B cell (primary cell): ENCODE measurements around the gene KRT80. TPM values are rescaled to one million over a fixed set of nuclear protein-coding genes. Genes with fewer than 3 reads are reported as not detected.

Source experiments
- ATAC-seq: fragments of 200-7000 bp; cut with Tn5 transposase; one replicate; pipeline ENCODE4 v1.10.0; 2021; ENCODE audit warnings: low read depth, mild to moderate bottlenecking, moderate number of reproducible peaks, moderate library complexity
- CTCF ChIA-PET: fragments of 350-600 bp; sonication (Branson Sonifier 250); formaldehyde crosslinking; loops from one replicate; lab custom pipeline; 2021; ENCODE audit warnings: antibody characterized with exemption, inconsistent platforms; lab: Charles Lee
- POLR2A ChIA-PET: fragments of 350-600 bp; sonication (Branson Sonifier 250); formaldehyde crosslinking; loops from one replicate; lab custom pipeline; 2021; ENCODE audit warnings: antibody characterized with exemption; lab: Charles Lee
- DNase-seq: peaks from one replicate; pipeline ENCODE4 v3.0.0; 2013
- H2AFZ ChIP-seq: 2 replicates; pipeline ENCODE4 v1.6.1; 2012; ENCODE audit warnings: mild to moderate bottlenecking, low read depth, low read length; ENCODE audit not compliant: insufficient read depth, poor library complexity, severe bottlenecking
- H3K27ac ChIP-seq, 2 donors: 1 replicate in 1 of 2; 2 replicates in 1 of 2; pipeline ENCODE4 v1.5.1; 2012 to 2013; ENCODE audit warnings: low read length in 2 of 2, mild to moderate bottlenecking in 2 of 2, moderate library complexity in 1 of 2
- H3K27me3 ChIP-seq, 4 experiments: fragments of 200-600 bp in 1 of 4; sonication (generic) in 1 of 4; replicated peaks in 1 of 4; 1 replicate in 2 of 4; 2 replicates in 2 of 4; pipeline versions ENCODE4 v1.6.1 to v1.7.0; 2013 to 2016; ENCODE audit warnings: low read length in 3 of 4, mild to moderate bottlenecking in 2 of 4, mixed read lengths in 1 of 4, moderate library complexity in 1 of 4; ENCODE audit not compliant: insufficient read depth in 4 of 4, control insufficient read depth in 3 of 4; ENCODE audit errors: control extremely low read depth in 1 of 4
- H3K36me3 ChIP-seq, 2 experiments: replicated peaks in 1 of 2; 1 replicate in 1 of 2; 2 replicates in 1 of 2; pipeline versions ENCODE4 v1.6.1 to v1.7.1; 2013; ENCODE audit warnings: low read length in 1 of 2; ENCODE audit not compliant: insufficient read depth in 2 of 2, control insufficient read depth in 1 of 2; ENCODE audit errors: control extremely low read depth in 1 of 2, extremely low read depth in 1 of 2
- H3K4me1 ChIP-seq, 2 donors: fragments of 200-600 bp in 1 of 2; sonication (generic) in 1 of 2; 1 replicate in 1 of 2; 2 replicates in 1 of 2; pipeline versions ENCODE4 v1.5.1 to v1.6.1; 2013 to 2017; ENCODE audit warnings: low read length in 2 of 2; ENCODE audit not compliant: control insufficient read depth in 2 of 2, insufficient read depth in 2 of 2
- H3K4me2 ChIP-seq: replicated peaks from 2 replicates; pipeline ENCODE3; 2012; ENCODE audit warnings: mild to moderate bottlenecking, low read depth, low read length; ENCODE audit not compliant: poor library complexity, severe bottlenecking
- H3K4me3 ChIP-seq, 5 experiments: fragments of 200-600 bp in 1 of 5; sonication (generic) in 1 of 5; 1 replicate in 3 of 5; 2 replicates in 2 of 5; pipeline versions ENCODE4 v1.5.1 to v1.7.0; 2011 to 2016; ENCODE audit warnings: low read length in 4 of 5, mild to moderate bottlenecking in 4 of 5, low read depth in 2 of 5, control low read depth in 1 of 5, moderate library complexity in 1 of 5; ENCODE audit not compliant: insufficient read depth in 1 of 5; ENCODE audit errors: control extremely low read depth in 1 of 5, extremely low read depth in 1 of 5
- H3K79me2 ChIP-seq: fragments of 200-600 bp; sonication (generic); one replicate; pipeline ENCODE4 v1.6.0; 2016; ENCODE audit warnings: low read length; ENCODE audit not compliant: control insufficient read depth, insufficient read depth
- H3K9ac ChIP-seq: fragments of 200-600 bp; sonication (generic); 2 replicates; pipeline ENCODE4 v1.6.1; 2017; ENCODE audit warnings: mild to moderate bottlenecking, low read length, moderate library complexity
- H3K9me3 ChIP-seq, 3 donors: one replicate each; pipeline versions ENCODE4 v1.6.1 to v1.7.1; 2013; ENCODE audit warnings: low read length in 2 of 3; ENCODE audit not compliant: control insufficient read depth in 2 of 3, insufficient read depth in 1 of 3; ENCODE audit errors: control extremely low read depth in 1 of 3
- H4K20me1 ChIP-seq: 2 replicates; pipeline ENCODE4 v1.6.0; 2012; ENCODE audit warnings: mild to moderate bottlenecking, low read length; ENCODE audit not compliant: insufficient read depth, control insufficient read depth, poor library complexity, severe bottlenecking
- H3K27ac Mint-ChIP-seq: one replicate; pipeline ENCODE4 v1.8.0; 2021; ENCODE audit warnings: mixed read lengths
- H3K27me3 Mint-ChIP-seq: one replicate; pipeline ENCODE4 v1.8.0; 2021; ENCODE audit warnings: mixed read lengths
- H3K4me1 Mint-ChIP-seq: one replicate; pipeline ENCODE4 v1.8.0; 2021; ENCODE audit warnings: mixed read lengths
- H3K4me3 Mint-ChIP-seq: one replicate; pipeline ENCODE4 v1.8.0; 2021; ENCODE audit warnings: mixed read lengths
- H3K9me3 Mint-ChIP-seq: one replicate; pipeline ENCODE4 v1.8.0; 2022; ENCODE audit warnings: mixed read lengths; ENCODE audit not compliant: insufficient read depth
- CTCF ChIP-seq: fragments of 200-600 bp; IDR thresholded peaks from one replicate; pipeline ENCODE4 v1.8.0; 2022; ENCODE audit warnings: antibody characterized with exemption, mild to moderate bottlenecking
- EZH2 ChIP-seq: IDR thresholded peaks from 2 replicates; pipeline ENCODE4 v1.6.1; 2012; ENCODE audit warnings: borderline replicate concordance, low read depth, mild to moderate bottlenecking, moderate library complexity, low read length; ENCODE audit not compliant: insufficient read depth, poor library complexity, severe bottlenecking
- WGBS: methylation state at CpG from one replicate; pipeline ENCODE4 v1.1.5; 2013; ENCODE audit warnings: missing lambda C conversion rate; ENCODE audit not compliant: insufficient coverage; 5-methylcytosine and 5-hydroxymethylcytosine counted together
- intact Hi-C: fragments of 100-400 bp; cut with micrococcal nuclease; formaldehyde crosslinking; loops from one replicate; pipeline ENCODE4 v1.10.0; 2022
- polyA plus RNA-seq: library from polyadenylated mRNA; depleted of rRNA; stranded (reverse); fragments of >200 nt; gene quantifications from 2 replicates; pipeline ENCODE4 v1.2.3, GENCODE V29; 2012
- total RNA-seq, 2 donors: library from RNA; stranded (reverse); fragments of 120-200 nt in 1 of 2; gene quantifications; 1 replicate in 1 of 2; 2 replicates in 1 of 2; pipeline versions ENCODE4 v1.2.3 to v1.2.4, GENCODE V29; 2013 to 2022

KRT80 gene
- total and polyA plus RNA-seq, 2 donors (not counting 1 experiment from before 2014, with no cell fraction given), result not detected

- Mint-ChIP-seq H3K4me1 (no peaks in the 10 kb centered on the region), H3K4me3 (no peak overlapping the region), H3K27ac (no peak overlapping the region), H3K27me3 (peaks cover 29% of the 10 kb centered on the region), H3K9me3 (no peaks in the 10 kb centered on the region)
- Histone ChIP-seq H3K9ac (no peak overlapping the region), H3K4me3 (no peak overlapping the region), H3K4me2 (no peak overlapping the region), H3K27me3 (no peaks in the 10 kb centered on the region), H3K4me1 (no peaks in the 10 kb centered on the region), H4K20me1 (no peaks in the 10 kb centered on the region), H3K79me2 (no peaks in the 10 kb centered on the region), H3K9me3 (no peaks in the 10 kb centered on the region), H3K36me3 (no peaks in the 10 kb centered on the region), H2AFZ (no peak overlapping the region), H3K27ac (no peak overlapping the region)
- WGBS, result 33% methylated on average over 6 of the region's 6 CpGs
- TF ChIP-seq CTCF, result no peak
- ATAC-seq (no peak), DNase-seq (no peak)
- CTCF ChIA-PET, result no interaction called here
- intact Hi-C loops, result no loop called here
- POLR2A ChIA-PET, result no interaction called here
Observed at GRCh38 chr12:52193991-52194390, 2.2 kb upstream of the KRT80 start.

- no peaks in the 10 kb centered on the region for H3K9me3 ChIP-seq
- intact Hi-C loops, result no loop called here
- DNase-seq, result no peak
- ChIA-PET POLR2A (no interaction called here), CTCF (no interaction called here)
- H3K4me2 ChIP-seq, result no peak overlapping the region
- H3K27me3 ChIP-seq, result no peaks in the 10 kb centered on the region
- no peaks in the 10 kb centered on the region for H3K79me2 ChIP-seq
- no peak overlapping the region for H3K9ac ChIP-seq
- H3K9me3 Mint-ChIP-seq, result no peaks in the 10 kb centered on the region
- no peaks in the 10 kb centered on the region for H3K4me1 ChIP-seq
- no peak overlapping the region for H2AFZ ChIP-seq
- no peaks in the 10 kb centered on the region for H4K20me1 ChIP-seq
- ATAC-seq, result no peak
- H3K27ac Mint-ChIP-seq, result no peak overlapping the region
- H3K4me3 Mint-ChIP-seq, result no peak overlapping the region
- H3K4me1 Mint-ChIP-seq, result no peaks in the 10 kb centered on the region
- H3K27me3 Mint-ChIP-seq, result peaks cover 29% of the 10 kb centered on the region
- TF ChIP-seq CTCF (no peak), EZH2 (no peak)
- no peak overlapping the region for H3K4me3 ChIP-seq
- no peaks in the 10 kb centered on the region for H3K36me3 ChIP-seq
- no peak overlapping the region for H3K27ac ChIP-seq
- WGBS, result 43% methylated on average over 3 of the region's 6 CpGs
Observed at GRCh38 chr12:52193532-52193931, 1.7 kb upstream of the KRT80 start.
